Measurements from ENCODE around the gene SPATA25. TPM values are rescaled to one million over a fixed set of nuclear protein-coding genes. Genes with fewer than 3 reads are reported as not detected.

SPATA25 gene
- total and polyA plus RNA-seq, 2 donors (not counting 3 experiments of a cell fraction or from before 2014, with no cell fraction given), result 0.69 to 1.3 TPM

- Histone ChIP-seq H3K79me2 (ENCODE audit: control insufficient read depth, insufficient read depth, low read length) (no peaks in the 10 kb centered on the region), H3K9me1 (replicated peaks; ENCODE audit: control insufficient read depth, extremely low read depth, insufficient read depth, low read length) (no peaks in the 10 kb centered on the region), H3K27me3 (ENCODE audit: control insufficient read depth in 2 of 2, insufficient read depth in 2 of 2, low read length in 2 of 2) (no peaks in the 10 kb centered on the region), H3K9me3 (replicated peaks; ENCODE audit: control insufficient read depth, insufficient read depth, low read length) (no peaks in the 10 kb centered on the region), H3K4me3 (replicated peaks in 1 of 3; ENCODE audit: insufficient read depth in 1 of 3, low read depth in 1 of 3, low read length in 3 of 3) (no peak overlapping the region), H2AFZ (ENCODE audit: low read depth, low read length) (no peak overlapping the region), H4K20me1 (replicated peaks; ENCODE audit: control insufficient read depth, extremely low read depth, insufficient read depth, low read length) (no peaks in the 10 kb centered on the region), H3K4me2 (ENCODE audit: insufficient read depth, low read length) (no peak overlapping the region), H3K27ac (ENCODE audit: insufficient read depth, low read depth, low read length) (no peak overlapping the region), H3K9ac (replicated peaks; ENCODE audit: extremely low read depth, insufficient read depth, low read length) (no peak overlapping the region), H3K4me1 (ENCODE audit: control insufficient read depth, extremely low read depth, insufficient read depth, low read length) (peaks cover 20% of the 10 kb centered on the region), H3K36me3 (ENCODE audit: control insufficient read depth in 2 of 2, extremely low read depth in 1 of 2, insufficient read depth in 2 of 2, low read length in 2 of 2) (peaks cover 0 to 13% of the 10 kb centered on the region in 2 experiments)
- no TSS peak for BruUV-seq (replicated peaks)
- ChIA-PET CTCF (interaction anchor here (1.8 kb wide), 1 partner anchor 13 kb away, joined by 5 read pairs; no protein-coding TSS in a partner anchor), POLR2A (no interaction called here)
- dilution Hi-C loops (cut with MboI; ENCODE audit: extremely low pct_ligation_motif_present, low sequenced_read_pairs) (no loop called here), intact Hi-C loops (cut with micrococcal nuclease) (no loop called here)
- DNase-seq (ENCODE audit: low read depth, low spot score) (peak; percentile 69), FAIRE-seq (no peak)
- no peak for TF ChIP-seq JUN (IDR thresholded peaks at IDR 0.05; ENCODE audit: borderline replicate concordance, insufficient read depth, insufficient read length, low read depth)
- no peak for TF ChIP-seq POLR2AphosphoS5 (IDR thresholded peaks at IDR 0.05; ENCODE audit: insufficient read depth, low read depth, low read length)
- TF ChIP-seq MYC (IDR thresholded peaks at IDR 0.05; ENCODE audit: low read depth, low read length), result no peak
- TF ChIP-seq POLR2A (IDR thresholded peaks at IDR 0.05; ENCODE audit: low read depth, low read length), result no peak
- no peak for TF ChIP-seq EZH2 (IDR thresholded peaks at IDR 0.05; ENCODE audit: borderline replicate concordance, low read depth, low read length, severe bottlenecking)
- no peak for TF ChIP-seq GATA2 (IDR thresholded peaks at IDR 0.05; ENCODE audit: insufficient read depth, insufficient read length, low read depth, low read length)
- TF ChIP-seq, protein P1, sequence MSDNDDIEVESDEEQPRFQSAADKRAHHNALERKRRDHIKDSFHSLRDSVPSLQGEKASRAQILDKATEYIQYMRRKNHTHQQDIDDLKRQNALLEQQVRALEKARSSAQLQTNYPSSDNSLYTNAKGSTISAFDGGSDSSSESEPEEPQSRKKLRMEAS (IDR thresholded peaks at IDR 0.05; ENCODE audit: insufficient read depth, insufficient read length), result no peak
- TF ChIP-seq, protein P2, sequence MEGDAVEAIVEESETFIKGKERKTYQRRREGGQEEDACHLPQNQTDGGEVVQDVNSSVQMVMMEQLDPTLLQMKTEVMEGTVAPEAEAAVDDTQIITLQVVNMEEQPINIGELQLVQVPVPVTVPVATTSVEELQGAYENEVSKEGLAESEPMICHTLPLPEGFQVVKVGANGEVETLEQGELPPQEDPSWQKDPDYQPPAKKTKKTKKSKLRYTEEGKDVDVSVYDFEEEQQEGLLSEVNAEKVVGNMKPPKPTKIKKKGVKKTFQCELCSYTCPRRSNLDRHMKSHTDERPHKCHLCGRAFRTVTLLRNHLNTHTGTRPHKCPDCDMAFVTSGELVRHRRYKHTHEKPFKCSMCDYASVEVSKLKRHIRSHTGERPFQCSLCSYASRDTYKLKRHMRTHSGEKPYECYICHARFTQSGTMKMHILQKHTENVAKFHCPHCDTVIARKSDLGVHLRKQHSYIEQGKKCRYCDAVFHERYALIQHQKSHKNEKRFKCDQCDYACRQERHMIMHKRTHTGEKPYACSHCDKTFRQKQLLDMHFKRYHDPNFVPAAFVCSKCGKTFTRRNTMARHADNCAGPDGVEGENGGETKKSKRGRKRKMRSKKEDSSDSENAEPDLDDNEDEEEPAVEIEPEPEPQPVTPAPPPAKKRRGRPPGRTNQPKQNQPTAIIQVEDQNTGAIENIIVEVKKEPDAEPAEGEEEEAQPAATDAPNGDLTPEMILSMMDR (IDR thresholded peaks at IDR 0.05; ENCODE audit: extremely low read depth in 1 of 2, insufficient read depth in 1 of 2, low read depth in 1 of 2, low read length in 2 of 2), result no peak
- TF ChIP-seq FOS (IDR thresholded peaks at IDR 0.05; ENCODE audit: borderline replicate concordance, insufficient read depth, low read length), result no peak
Measured at GRCh38 chr20:45836841-45837240, 50.6 kb downstream of the SPATA25 start.

Other genes starting within 250 kb of the SPATA25 start
- not detected in 2 replicates for gene WFDC11, start 217.4 kb downstream of the SPATA25 start, total RNA-seq
- gene WFDC11, start 217.4 kb downstream of the SPATA25 start, polyA plus RNA-seq, result not detected in 2 replicates
- gene WFDC13, start 185.6 kb downstream of the SPATA25 start, total RNA-seq, result not detected in 2 replicates
- not detected in 2 replicates for gene WFDC13, start 185.6 kb downstream of the SPATA25 start, polyA plus RNA-seq
- gene WFDC10B, start 182.6 kb downstream of the SPATA25 start, total RNA-seq, result not detected in 2 replicates
- gene WFDC10B, start 182.6 kb downstream of the SPATA25 start, polyA plus RNA-seq, result not detected in 2 replicates
- gene SPINT4, start 165.3 kb downstream of the SPATA25 start, total RNA-seq, result not detected in 2 replicates
- gene SPINT4, start 165.3 kb downstream of the SPATA25 start, polyA plus RNA-seq, result not detected in 2 replicates
- gene WFDC3, start 95.7 kb downstream of the SPATA25 start, total RNA-seq, result not detected in 2 replicates
- gene WFDC3, start 95.7 kb downstream of the SPATA25 start, polyA plus RNA-seq, result 0.39 TPM in 1 of 2 replicates, not detected in the other
- gene DNTTIP1, start 95.7 kb downstream of the SPATA25 start, total RNA-seq, result 31.9 and 33.7 TPM in 2 replicates
- gene DNTTIP1, start 95.7 kb downstream of the SPATA25 start, polyA plus RNA-seq, result 38.4 and 40.5 TPM in 2 replicates
- 108 and 129 TPM in 2 replicates for gene UBE2C, start 75.0 kb downstream of the SPATA25 start, total RNA-seq
- 130 and 135 TPM in 2 replicates for gene UBE2C, start 75.0 kb downstream of the SPATA25 start, polyA plus RNA-seq
- not detected in 2 replicates for gene TNNC2, start 60.3 kb downstream of the SPATA25 start, total RNA-seq
- 0.19 and 0.26 TPM in 2 replicates for gene TNNC2, start 60.3 kb downstream of the SPATA25 start, polyA plus RNA-seq
- 11.9 and 14.9 TPM in 2 replicates for gene SNX21, start 53.8 kb downstream of the SPATA25 start, total RNA-seq
- gene SNX21, start 53.8 kb downstream of the SPATA25 start, polyA plus RNA-seq, result 11.6 and 14.8 TPM in 2 replicates
- gene ACOT8, start 30.2 kb downstream of the SPATA25 start, total RNA-seq, result 15.5 and 15.8 TPM in 2 replicates
- gene ACOT8, start 30.2 kb downstream of the SPATA25 start, polyA plus RNA-seq, result 50.9 and 58.8 TPM in 2 replicates
- 4.2 and 4.4 TPM in 2 replicates for gene ZSWIM3, start 30.0 kb downstream of the SPATA25 start, total RNA-seq
- 3.8 and 4.5 TPM in 2 replicates for gene ZSWIM3, start 30.0 kb downstream of the SPATA25 start, polyA plus RNA-seq
- 10.0 and 11.3 TPM in 2 replicates for gene ZSWIM1, start 6.4 kb downstream of the SPATA25 start, total RNA-seq
- 8.5 and 9.4 TPM in 2 replicates for gene ZSWIM1, start 6.4 kb downstream of the SPATA25 start, polyA plus RNA-seq
- gene NEURL2, start 3.6 kb upstream of the SPATA25 start, total RNA-seq, result 5.4 and 6.5 TPM in 2 replicates
- 2.8 and 4.5 TPM in 2 replicates for gene NEURL2, start 3.6 kb upstream of the SPATA25 start, polyA plus RNA-seq
- 156 and 169 TPM in 2 replicates for gene CTSA, start 3.7 kb upstream of the SPATA25 start, total RNA-seq
- 409 and 427 TPM in 2 replicates for gene CTSA, start 3.7 kb upstream of the SPATA25 start, polyA plus RNA-seq
- gene PLTP, start 24.5 kb upstream of the SPATA25 start, total RNA-seq, result 61.9 and 62.1 TPM in 2 replicates
- gene PLTP, start 24.5 kb upstream of the SPATA25 start, polyA plus RNA-seq, result 118 TPM in 2 replicates
- 25.8 and 27.2 TPM in 2 replicates for gene PCIF1, start 47.1 kb upstream of the SPATA25 start, total RNA-seq
- gene PCIF1, start 47.1 kb upstream of the SPATA25 start, polyA plus RNA-seq, result 26.4 and 27.6 TPM in 2 replicates
- 22.8 and 23.9 TPM in 2 replicates for gene ZNF335, start 84.6 kb upstream of the SPATA25 start, total RNA-seq
- gene ZNF335, start 84.6 kb upstream of the SPATA25 start, polyA plus RNA-seq, result 17.3 and 20.4 TPM in 2 replicates
- not detected in 2 replicates for gene MMP9, start 121.3 kb upstream of the SPATA25 start, total RNA-seq
- not detected in 2 replicates for gene MMP9, start 121.3 kb upstream of the SPATA25 start, polyA plus RNA-seq
- 1.6 and 1.8 TPM in 2 replicates for gene SLC12A5, start 141.6 kb upstream of the SPATA25 start, total RNA-seq
- gene SLC12A5, start 141.6 kb upstream of the SPATA25 start, polyA plus RNA-seq, result 1.8 and 2.3 TPM in 2 replicates
- 34.2 and 39.5 TPM in 2 replicates for gene NCOA5, start 202.3 kb upstream of the SPATA25 start, total RNA-seq
- gene NCOA5, start 202.3 kb upstream of the SPATA25 start, polyA plus RNA-seq, result 30.3 and 32.0 TPM in 2 replicates
- gene CD40, start 230.7 kb upstream of the SPATA25 start, total RNA-seq, result 33.1 and 36.6 TPM in 2 replicates
- gene CD40, start 230.7 kb upstream of the SPATA25 start, polyA plus RNA-seq, result 38.3 and 43.9 TPM in 2 replicates